HEK293 (cell line): Measurements from ENCODE around the gene ADRM1.

ENCODE experiments used
- CTCF ChIA-PET: fragments of 350-600 bp; formaldehyde crosslinking; extraction: SDS; loops from one replicate; lab custom pipeline; 2021; ENCODE audit warnings: antibody characterized with exemption; lab: Yijun Ruan, JAX
- POLR2A ChIA-PET: fragments of 300-600 bp; formaldehyde crosslinking; extraction: SDS; loops from one replicate; lab custom pipeline; 2020; ENCODE audit warnings: antibody characterized with exemption, inconsistent platforms; lab: Yijun Ruan, JAX
- H3K27ac ChIP-seq: fragments of 200-500 bp; sonication (Bioruptor generic); 2 replicates; pipeline ENCODE4 v1.5.1; 2014; ENCODE audit warnings: low read depth, low read length, control low read depth, inconsistent platforms; ENCODE audit errors: extremely low read depth
- H3K36me3 ChIP-seq, 2 experiments: fragments of 200-500 bp in 1 of 2; sonication (Bioruptor generic) in 1 of 2; 1 replicate in 1 of 2; 2 replicates in 1 of 2; pipeline ENCODE4 v1.5.1; 2014 to 2017; ENCODE audit warnings: inconsistent platforms in 2 of 2, low read length in 2 of 2; ENCODE audit not compliant: control insufficient read depth in 2 of 2, insufficient read depth in 1 of 2
- H3K4me1 ChIP-seq: fragments of 200-500 bp; sonication (Bioruptor generic); 2 replicates; pipeline ENCODE4 v1.5.1; 2014; ENCODE audit warnings: mild to moderate bottlenecking, low read length, inconsistent platforms; ENCODE audit not compliant: control insufficient read depth, insufficient read depth
- H3K4me3 ChIP-seq: 2 replicates; pipeline ENCODE4 v1.5.1; 2011; ENCODE audit warnings: low read depth, mild to moderate bottlenecking, control low read depth, low read length, moderate library complexity
- H3K9me3 ChIP-seq: fragments of 200-500 bp; sonication (Bioruptor generic); 2 replicates; pipeline ENCODE4 v1.5.1; 2014; ENCODE audit warnings: low read depth, low read length, inconsistent platforms; ENCODE audit not compliant: control insufficient read depth, insufficient read depth
- GLI4 ChIP-seq: fragments of 450-650 bp; formaldehyde crosslinking; IDR thresholded peaks from 2 replicates; pipeline ENCODE4 v1.5.1; 2016; ENCODE audit warnings: missing biosample characterization, missing genetic modification characterization
- KLF1 ChIP-seq: fragments of 450-650 bp; formaldehyde crosslinking; IDR thresholded peaks from 2 replicates; pipeline ENCODE4 v1.5.1; 2016; ENCODE audit warnings: missing biosample characterization, missing genetic modification characterization
- KLF8 ChIP-seq: fragments of 450-650 bp; formaldehyde crosslinking; IDR thresholded peaks from 2 replicates; pipeline ENCODE4 v1.5.1; 2016; ENCODE audit warnings: missing biosample characterization, missing genetic modification characterization
- MZF1 ChIP-seq: fragments of 450-650 bp; formaldehyde crosslinking; IDR thresholded peaks from 2 replicates; pipeline ENCODE4 v1.5.1; 2017; ENCODE audit warnings: missing biosample characterization, missing genetic modification characterization, borderline replicate concordance
- OVOL3 ChIP-seq: fragments of 450-650 bp; formaldehyde crosslinking; IDR thresholded peaks from 2 replicates; pipeline ENCODE4 v1.5.1; 2016; ENCODE audit warnings: missing biosample characterization, missing genetic modification characterization
- ZBTB48 ChIP-seq: fragments of 450-650 bp; formaldehyde crosslinking; IDR thresholded peaks from 2 replicates; pipeline ENCODE4 v1.5.1; 2016; ENCODE audit warnings: missing biosample characterization, missing genetic modification characterization
- ZNF16 ChIP-seq: fragments of 450-650 bp; formaldehyde crosslinking; IDR thresholded peaks from 2 replicates; pipeline ENCODE4 v1.5.1; 2016; ENCODE audit warnings: low read depth, missing biosample characterization, missing genetic modification characterization
- ZNF169 ChIP-seq: fragments of 450-650 bp; formaldehyde crosslinking; IDR thresholded peaks from 2 replicates; pipeline ENCODE4 v1.5.1; 2016; ENCODE audit warnings: missing biosample characterization, missing genetic modification characterization
- ZNF175 ChIP-seq: fragments of 450-650 bp; formaldehyde crosslinking; IDR thresholded peaks from 2 replicates; pipeline ENCODE4 v1.5.1; 2016; ENCODE audit warnings: missing biosample characterization, missing genetic modification characterization
- ZNF24 ChIP-seq: fragments of 450-650 bp; formaldehyde crosslinking; IDR thresholded peaks from 2 replicates; pipeline ENCODE4 v1.5.1; 2016; ENCODE audit warnings: missing biosample characterization, missing genetic modification characterization
- ZNF404 ChIP-seq: fragments of 450-650 bp; formaldehyde crosslinking; IDR thresholded peaks from 2 replicates; pipeline ENCODE4 v1.5.1; 2017; ENCODE audit warnings: missing biosample characterization, missing genetic modification characterization
- ZNF423 ChIP-seq: fragments of 450-650 bp; formaldehyde crosslinking; IDR thresholded peaks from 2 replicates; pipeline ENCODE4 v1.5.1; 2016; ENCODE audit warnings: missing biosample characterization, missing genetic modification characterization
- ZNF426 ChIP-seq: fragments of 450-650 bp; formaldehyde crosslinking; IDR thresholded peaks from 2 replicates; pipeline ENCODE4 v1.5.1; 2017; ENCODE audit warnings: missing biosample characterization, missing genetic modification characterization, mild to moderate bottlenecking, inconsistent platforms, moderate library complexity
- ZNF571 ChIP-seq: fragments of 450-650 bp; formaldehyde crosslinking; IDR thresholded peaks from 2 replicates; pipeline ENCODE4 v1.5.0; 2017; ENCODE audit warnings: missing biosample characterization, missing genetic modification characterization
- ZNF843 ChIP-seq: fragments of 450-650 bp; formaldehyde crosslinking; IDR thresholded peaks from 2 replicates; pipeline ENCODE4 v1.5.1; 2016; ENCODE audit warnings: missing biosample characterization, missing genetic modification characterization
- ZSCAN4 ChIP-seq: fragments of 450-650 bp; formaldehyde crosslinking; IDR thresholded peaks from 2 replicates; pipeline ENCODE4 v1.5.1; 2017; ENCODE audit warnings: missing biosample characterization, missing genetic modification characterization
- TF ChIP-seq, protein P1 (sequence below): fragments of 450-650 bp; IDR thresholded peaks from 2 replicates; pipeline ENCODE4 v1.5.1; 2018; ENCODE audit warnings: missing biosample characterization, missing genetic modification characterization
- TF ChIP-seq, protein P2 (sequence below): fragments of 450-650 bp; formaldehyde crosslinking; IDR thresholded peaks from 2 replicates; pipeline ENCODE4 v1.5.1; 2016; ENCODE audit warnings: missing biosample characterization, missing genetic modification characterization

ADRM1 gene

DNA sequence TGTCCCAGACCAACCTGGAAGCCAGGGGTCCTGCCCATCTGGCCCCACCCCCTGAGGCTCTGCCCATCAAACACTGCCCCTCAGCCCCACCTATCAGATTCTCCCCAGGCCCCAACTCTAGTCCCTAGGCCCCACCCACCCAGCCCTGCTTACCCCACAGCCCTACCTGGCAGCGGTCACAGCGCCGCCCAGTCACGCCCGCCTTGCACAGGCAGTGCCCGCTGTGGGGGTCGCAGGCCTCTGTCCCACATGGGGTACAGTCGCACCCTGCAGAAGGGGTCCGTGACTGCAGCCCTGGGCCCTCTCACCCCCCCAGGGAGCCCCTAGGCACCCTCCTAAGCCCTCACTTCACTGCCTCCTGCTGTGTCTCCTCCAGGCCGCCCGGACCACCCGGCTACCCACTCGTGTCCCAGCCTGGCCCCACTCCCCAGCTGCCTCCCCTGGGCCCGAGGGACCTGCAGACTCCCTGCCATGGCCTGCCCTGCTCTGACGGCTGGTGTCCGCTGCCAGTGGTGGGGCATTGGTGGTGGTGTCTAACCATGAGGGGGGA is 19.8 kb downstream of the ADRM1 start:
- TF ChIP-seq KLF1 (tag by site-specific recombination) (peak; percentile 54; the same call in 1 of the 2 replicates), ZNF843 (no peak), ZSCAN4 (tag by site-specific recombination) (no peak), ZNF175 (tag by site-specific recombination) (no peak), ZNF24 (no peak), KLF8 (tag by site-specific recombination) (peak; percentile 50; the same call in 1 of the 2 replicates), ZNF404 (tag by site-specific recombination) (no peak)
- TF ChIP-seq, protein P1, sequence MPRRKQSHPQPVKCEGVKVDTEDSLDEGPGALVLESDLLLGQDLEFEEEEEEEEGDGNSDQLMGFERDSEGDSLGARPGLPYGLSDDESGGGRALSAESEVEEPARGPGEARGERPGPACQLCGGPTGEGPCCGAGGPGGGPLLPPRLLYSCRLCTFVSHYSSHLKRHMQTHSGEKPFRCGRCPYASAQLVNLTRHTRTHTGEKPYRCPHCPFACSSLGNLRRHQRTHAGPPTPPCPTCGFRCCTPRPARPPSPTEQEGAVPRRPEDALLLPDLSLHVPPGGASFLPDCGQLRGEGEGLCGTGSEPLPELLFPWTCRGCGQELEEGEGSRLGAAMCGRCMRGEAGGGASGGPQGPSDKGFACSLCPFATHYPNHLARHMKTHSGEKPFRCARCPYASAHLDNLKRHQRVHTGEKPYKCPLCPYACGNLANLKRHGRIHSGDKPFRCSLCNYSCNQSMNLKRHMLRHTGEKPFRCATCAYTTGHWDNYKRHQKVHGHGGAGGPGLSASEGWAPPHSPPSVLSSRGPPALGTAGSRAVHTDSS = no peak

DNA sequence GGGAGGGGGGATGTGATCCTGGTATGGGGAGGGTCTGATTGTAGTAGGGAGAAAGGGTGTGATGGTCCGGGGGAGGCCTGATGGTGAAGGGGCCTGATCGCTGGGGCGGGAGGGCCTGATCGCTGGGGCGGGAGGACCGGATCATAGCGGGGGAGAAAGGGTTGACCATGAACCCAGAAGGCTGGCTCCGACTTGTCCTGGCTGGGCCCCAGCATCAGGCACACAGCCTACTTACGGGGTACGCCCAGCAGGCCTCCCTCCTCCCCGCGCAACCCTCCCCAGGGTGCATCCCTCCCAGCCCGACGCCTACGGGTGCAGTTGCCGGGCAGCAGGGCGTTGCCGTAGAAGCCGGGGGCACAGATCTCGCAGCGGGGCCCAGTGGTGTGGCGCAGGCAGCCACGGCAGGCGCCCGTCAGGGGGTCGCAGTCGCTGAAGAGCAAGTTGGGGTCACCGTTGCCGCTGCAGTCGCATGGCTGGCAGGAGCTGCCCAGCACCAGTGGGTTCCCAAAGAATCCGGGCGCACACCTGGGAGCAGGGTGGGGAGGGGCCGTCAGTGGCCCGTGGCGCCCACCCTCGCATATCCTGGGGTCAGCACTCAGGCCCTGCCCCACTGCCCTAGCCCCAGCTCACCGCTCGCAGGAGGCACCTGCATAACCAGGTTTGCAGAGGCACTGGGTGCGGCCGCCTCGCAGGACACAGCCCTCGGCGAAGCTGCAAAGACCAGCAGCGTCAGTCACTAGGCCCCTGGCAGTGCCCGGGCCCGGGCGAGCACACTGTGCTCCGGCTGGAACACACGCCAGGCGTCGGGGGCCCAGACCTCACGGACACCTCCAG is 20.6 kb downstream of the ADRM1 start:
- H3K4me1 ChIP-seq = no peaks in the 10 kb centered on the region
- no peak overlapping the region for H3K4me3 ChIP-seq
- H3K36me3 ChIP-seq = peaks cover 0 to 77% of the 10 kb centered on the region in 2 experiments; a peak in 2 of 3 replicates
- CTCF ChIA-PET = no interaction called here
- no peak for TF ChIP-seq ZNF426 (tag by site-specific recombination)
- no peak for TF ChIP-seq ZNF571 (tag by site-specific recombination)
- no peak for TF ChIP-seq ZNF843
- TF ChIP-seq ZNF423 = no peak
- TF ChIP-seq OVOL3 = no peak
- TF ChIP-seq GLI4 (tag by site-specific recombination) = no peak
- TF ChIP-seq MZF1 (tag by site-specific recombination) = no peak
- TF ChIP-seq, protein P2, sequence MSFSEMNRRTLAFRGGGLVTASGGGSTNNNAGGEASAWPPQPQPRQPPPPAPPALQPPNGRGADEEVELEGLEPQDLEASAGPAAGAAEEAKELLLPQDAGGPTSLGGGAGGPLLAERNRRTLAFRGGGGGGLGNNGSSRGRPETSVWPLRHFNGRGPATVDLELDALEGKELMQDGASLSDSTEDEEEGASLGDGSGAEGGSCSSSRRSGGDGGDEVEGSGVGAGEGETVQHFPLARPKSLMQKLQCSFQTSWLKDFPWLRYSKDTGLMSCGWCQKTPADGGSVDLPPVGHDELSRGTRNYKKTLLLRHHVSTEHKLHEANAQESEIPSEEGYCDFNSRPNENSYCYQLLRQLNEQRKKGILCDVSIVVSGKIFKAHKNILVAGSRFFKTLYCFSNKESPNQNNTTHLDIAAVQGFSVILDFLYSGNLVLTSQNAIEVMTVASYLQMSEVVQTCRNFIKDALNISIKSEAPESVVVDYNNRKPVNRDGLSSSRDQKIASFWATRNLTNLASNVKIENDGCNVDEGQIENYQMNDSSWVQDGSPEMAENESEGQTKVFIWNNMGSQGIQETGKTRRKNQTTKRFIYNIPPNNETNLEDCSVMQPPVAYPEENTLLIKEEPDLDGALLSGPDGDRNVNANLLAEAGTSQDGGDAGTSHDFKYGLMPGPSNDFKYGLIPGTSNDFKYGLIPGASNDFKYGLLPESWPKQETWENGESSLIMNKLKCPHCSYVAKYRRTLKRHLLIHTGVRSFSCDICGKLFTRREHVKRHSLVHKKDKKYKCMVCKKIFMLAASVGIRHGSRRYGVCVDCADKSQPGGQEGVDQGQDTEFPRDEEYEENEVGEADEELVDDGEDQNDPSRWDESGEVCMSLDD (tag by site-specific recombination) = no peak
- no peak for TF ChIP-seq ZBTB48 (tag by site-specific recombination)
- TF ChIP-seq ZNF169 (tag by site-specific recombination) = no peak
- no peak for TF ChIP-seq ZNF16
- TF ChIP-seq, all 188 proteins: peak for 0
- no peaks in the 10 kb centered on the region for H3K9me3 ChIP-seq
- H3K27ac ChIP-seq = no peak overlapping the region
- POLR2A ChIA-PET = no interaction called here

More for the DNA sequence above, 19.8 kb downstream of the ADRM1 start:
- Histone ChIP-seq H3K27ac (no peak overlapping the region), H3K9me3 (no peaks in the 10 kb centered on the region), H3K4me3 (no peak overlapping the region), H3K4me1 (no peaks in the 10 kb centered on the region), H3K36me3 (peaks cover 0 to 70% of the 10 kb centered on the region in 2 experiments; a peak in 2 of 3 replicates)
- ChIA-PET POLR2A (no interaction called here), CTCF (no interaction called here)
